HepG2 (cell line): Measurements from ENCODE around the gene GIPC3. TPM values are rescaled to one million over a fixed set of nuclear protein-coding genes. Genes with fewer than 3 reads are reported as not detected.

ENCODE experiments used
- RELA ChIP-seq: sonication (generic); formaldehyde crosslinking; IDR thresholded peaks from 2 replicates; pipeline ENCODE4 v1.4.0; 2020; ENCODE audit warnings: missing genetic modification reagents
- SP1 ChIP-seq, 2 experiments: fragments of 450-650 bp in 1 of 2; sonication (generic) in 1 of 2; formaldehyde crosslinking in 1 of 2; IDR thresholded peaks; 2 replicates each; pipeline versions ENCODE4 v1.4.0 to v1.6.1; 2016 to 2020; ENCODE audit warnings: missing genetic modification reagents in 1 of 2
- ZFX ChIP-seq: sonication (generic); formaldehyde crosslinking; IDR thresholded peaks from 2 replicates; pipeline ENCODE4 v1.4.0; 2020; ENCODE audit warnings: mild to moderate bottlenecking, low read depth, missing genetic modification reagents, moderate library complexity
- ZNF407 ChIP-seq: sonication (generic); formaldehyde crosslinking; IDR thresholded peaks from one replicate; pipeline ENCODE4 v1.5.1; 2020; ENCODE audit warnings: mild to moderate bottlenecking, missing genetic modification reagents; ENCODE audit errors: not compliant biosample characterization
- ZNF687 ChIP-seq: sonication (generic); formaldehyde crosslinking; IDR thresholded peaks from 2 replicates; pipeline ENCODE4 v1.5.1; 2020; ENCODE audit warnings: mild to moderate bottlenecking, missing genetic modification reagents, moderate library complexity
- ZNF777 ChIP-seq: sonication (generic); formaldehyde crosslinking; IDR thresholded peaks from 2 replicates; pipeline ENCODE4 v1.4.0; 2020; ENCODE audit warnings: missing genetic modification reagents
- polyA plus RNA-seq, 8 experiments: library from polyadenylated mRNA; depleted of rRNA in 3 of 8; stranded (reverse) in 7 of 8; unstranded in 1 of 8; fragments of >200 nt; fragmentation: Illumina TruSeq in 4 of 8; extraction: Trizol in 4 of 8; gene quantifications; 2 replicates each; pipeline versions ENCODE4 v1.2.1 to v1.2.3, GENCODE V29; 2011 to 2016; ENCODE audit warnings: low read depth in 4 of 8, missing spikeins in 1 of 8, mixed read lengths in 1 of 8; ENCODE audit not compliant: insufficient read depth in 1 of 8
- total RNA-seq, 5 experiments: library from RNA; depleted of rRNA; stranded (reverse); fragments of >200 nt; fragmentation: Illumina TruSeq; extraction: Trizol; gene quantifications; 2 replicates each; pipeline ENCODE4 v1.2.3, GENCODE V29; 2016; ENCODE audit warnings: low read depth in 1 of 5
- TF ChIP-seq, protein P1 (sequence below): IDR thresholded peaks from 2 replicates; pipeline ENCODE4 v1.6.1; 2016; ENCODE audit warnings: missing genetic modification reagents, missing compliant biosample characterization

GIPC3 gene
- total and polyA plus RNA-seq, 2 of the 13 experiments (the other 11 are each of a cell fraction or from before 2014, with no cell fraction given), result 0.05 TPM; not detected in 1

DNA sequence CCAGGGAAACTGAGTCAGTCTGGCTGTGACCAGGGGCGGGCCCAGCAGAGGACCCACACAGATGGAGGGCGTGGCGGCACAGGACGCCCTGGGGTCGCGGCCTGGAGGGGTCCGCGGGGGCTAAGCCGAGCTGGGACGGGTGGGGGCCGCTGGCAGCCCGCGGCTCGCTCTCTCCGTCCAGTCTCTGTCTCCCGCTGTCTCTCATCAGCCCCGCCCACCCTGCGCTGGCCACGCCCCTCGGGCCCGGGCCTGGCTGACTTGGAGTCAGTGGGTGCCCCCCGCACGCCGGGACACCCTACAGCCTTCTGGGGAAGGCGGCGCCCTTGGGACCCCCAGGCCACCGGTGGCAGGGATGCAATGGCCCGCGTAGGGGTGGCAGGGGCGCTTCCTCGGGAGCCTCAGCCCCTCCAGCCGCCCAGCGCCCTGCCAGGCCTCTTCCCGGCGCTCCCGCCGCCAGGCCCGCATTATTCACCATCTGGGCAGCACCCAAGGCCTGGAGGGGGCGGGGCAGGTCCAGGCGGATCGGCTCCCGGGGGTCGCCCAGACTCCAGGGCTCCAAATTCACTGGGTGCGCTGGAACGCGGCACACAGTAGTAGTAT is 21.5 kb downstream of the GIPC3 start, which contains the start of gene TBXA2R (continued):
- TF ChIP-seq ZNF407 (CRISPR knock-in tag) (no peak), ZNF777 (CRISPR knock-in tag) (0 out of 2 replicates have a peak, but pooled peaks have one; percentile 63), SP1 (IDR thresholded peaks at IDR 0.05) (no peak), SP1 (CRISPR knock-in tag; IDR thresholded peaks at IDR 0.05) (peak; percentile 60; the same call in 1 of the 2 replicates), ZFX (CRISPR knock-in tag) (peak; percentile 61), ZNF687 (0 out of 2 replicates have a peak, but pooled peaks have one; percentile 32), RELA (CRISPR knock-in tag) (no peak)
- TF ChIP-seq, protein P1, sequence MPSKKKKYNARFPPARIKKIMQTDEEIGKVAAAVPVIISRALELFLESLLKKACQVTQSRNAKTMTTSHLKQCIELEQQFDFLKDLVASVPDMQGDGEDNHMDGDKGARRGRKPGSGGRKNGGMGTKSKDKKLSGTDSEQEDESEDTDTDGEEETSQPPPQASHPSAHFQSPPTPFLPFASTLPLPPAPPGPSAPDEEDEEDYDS, result no peak
